Stimulated activated CD4-positive, alpha-beta T cell treated with anti-CD3 and anti-CD28 coated beads, Interleukin-4, amount 100 ng/mL, for 1 hour (primary cell): ENCODE measurements around the gene CWC15.

ENCODE experiments used
- DNase-seq: peaks from one replicate; pipeline ENCODE4 v3.0.0-alpha.2; 2020

The CWC15 gene

DNA sequence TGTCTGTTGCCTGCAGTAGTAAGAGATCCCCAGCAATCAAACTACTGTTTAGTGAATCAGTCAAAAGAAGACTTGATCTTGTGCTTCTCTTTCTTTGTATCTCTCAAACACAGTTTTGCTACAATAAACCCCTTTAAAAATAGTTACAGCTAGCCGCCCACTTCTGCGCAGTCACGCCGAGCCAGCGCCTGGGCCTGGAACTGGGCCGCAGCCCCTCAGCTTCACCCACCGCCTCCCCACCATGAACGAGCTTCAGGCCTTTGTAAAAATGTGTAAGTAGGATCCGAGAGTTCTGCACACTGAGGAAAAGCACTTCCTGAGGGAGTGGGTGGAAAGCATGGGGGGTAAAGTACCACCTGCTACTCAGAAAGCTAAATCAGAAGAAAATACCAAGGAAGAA lies 60.5 kb downstream of the CWC15 start:
- DNase-seq: no peak
